Superior temporal gyrus (tissue), 1 donor: Measurements from ENCODE around the gene PAN3.

Source experiments
- DNase-seq: peaks from one replicate; pipeline ENCODE4 v3.0.0-alpha.2; 2016; ENCODE audit errors: extremely low spot score

PAN3 gene

DNA sequence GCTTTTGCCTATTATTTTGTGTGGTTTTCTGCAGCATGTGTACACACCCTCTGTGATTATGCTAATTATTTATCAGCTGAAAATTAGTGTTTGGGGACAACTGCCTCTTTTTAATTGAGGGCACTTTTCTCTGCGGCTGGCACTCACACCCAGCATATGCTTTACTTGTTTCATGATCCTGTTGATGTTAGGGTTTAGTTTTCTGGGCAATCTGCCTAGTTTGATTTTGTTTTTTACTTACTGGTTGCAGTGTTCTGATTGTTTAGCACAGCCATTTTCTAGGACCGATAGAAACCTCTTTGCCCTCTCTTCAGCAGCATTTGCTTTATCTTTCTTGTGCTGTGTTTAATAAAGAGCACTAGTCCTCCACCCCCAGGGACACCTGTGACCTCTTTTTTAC, 161.6 kb downstream of the PAN3 start:
- DNase-seq = peak; percentile 19

- no peak for DNase-seq
These were observed 163.5 kb downstream of the PAN3 start for GRCh38 chr13:28301839-28302238.

GRCh38 chr13:28306325-28306724, 168.0 kb downstream of the PAN3 start:
- no peak for DNase-seq

- no peak for DNase-seq
These were observed 175.2 kb downstream of the PAN3 start for GRCh38 chr13:28313579-28313978.

- DNase-seq = no peak
These were observed 176.5 kb downstream of the PAN3 start for GRCh38 chr13:28314879-28315278.

DNA sequence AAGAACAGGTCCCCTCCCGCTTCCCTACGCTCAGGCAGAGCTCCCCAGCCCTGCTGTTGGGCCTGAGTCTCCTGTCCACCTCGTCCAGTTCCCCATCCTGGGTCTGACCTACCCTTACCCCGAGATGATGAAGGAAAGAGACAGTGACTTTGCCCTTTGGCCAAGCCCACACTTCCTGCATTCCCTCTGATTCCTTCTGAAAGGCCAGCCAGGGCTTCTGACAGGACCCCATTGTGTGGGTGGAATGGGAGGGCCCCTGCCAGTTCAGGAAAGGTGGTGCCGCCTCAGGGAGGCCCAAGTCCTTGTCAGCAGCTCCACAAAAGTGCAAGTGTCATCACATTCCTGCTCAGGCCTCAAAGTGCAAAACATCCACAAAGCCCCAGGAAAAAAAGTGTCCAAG, 177.8 kb downstream of the PAN3 start:
- no peak for DNase-seq

- no peak for DNase-seq
These were observed 178.5 kb downstream of the PAN3 start for GRCh38 chr13:28316836-28317235.

- DNase-seq = no peak
These were observed 180.2 kb downstream of the PAN3 start for GRCh38 chr13:28318496-28318895.

DNA sequence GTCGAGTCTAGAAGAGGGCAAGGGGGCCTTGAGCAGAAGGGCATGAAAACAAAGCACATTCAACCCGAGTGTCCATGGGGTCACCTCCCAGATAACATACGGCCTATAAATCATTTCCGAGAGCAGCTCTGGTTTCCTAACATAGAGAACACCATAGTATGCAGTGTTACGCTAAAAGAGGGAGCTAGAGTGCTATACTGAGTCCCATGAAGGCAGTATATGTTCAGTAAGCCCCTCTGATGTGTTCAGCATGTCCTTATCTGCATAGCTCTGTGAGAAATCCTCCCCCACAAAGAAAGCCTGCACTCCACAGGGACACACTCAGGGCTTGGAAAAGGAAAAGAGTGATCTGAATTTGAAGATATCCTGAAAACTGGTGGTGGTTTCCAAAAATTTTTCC, 181.2 kb downstream of the PAN3 start:
- DNase-seq = no peak

GRCh38 chr13:28320209-28320608, 181.9 kb downstream of the PAN3 start:
- DNase-seq = no peak

DNA sequence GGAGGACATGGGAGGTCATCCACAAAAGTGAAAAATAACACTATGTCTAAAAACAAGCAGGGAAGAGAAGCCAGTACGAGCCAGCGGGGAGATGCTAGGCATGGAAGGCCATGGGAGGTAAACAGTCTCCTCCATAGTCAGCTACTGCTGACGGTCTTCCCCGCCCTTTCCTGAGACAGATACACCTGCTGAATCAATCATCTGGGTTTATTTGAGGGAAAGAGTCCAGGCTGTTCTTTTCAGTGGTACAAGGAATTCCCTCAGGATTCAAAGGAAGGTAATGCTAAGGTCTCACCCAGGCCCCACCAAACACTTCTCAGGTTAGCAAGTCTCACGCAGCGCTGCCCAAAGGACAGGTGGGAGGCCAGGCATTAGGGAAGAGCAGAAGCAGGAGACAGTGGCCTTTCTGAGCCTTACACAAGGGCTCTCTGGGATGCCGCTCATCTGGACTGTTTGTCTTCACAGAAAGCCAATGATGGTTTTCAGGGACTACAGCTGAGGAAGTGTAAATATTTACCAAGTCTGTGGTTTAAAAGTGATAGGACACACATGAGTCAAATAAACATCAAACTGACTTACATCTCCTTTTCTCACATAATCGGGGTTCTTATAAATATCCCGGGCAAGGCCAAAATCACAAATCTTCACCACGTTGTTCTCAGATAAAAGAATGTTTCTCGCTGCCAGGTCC, 182.7 kb downstream of the PAN3 start:
- no peak for DNase-seq

GRCh38 chr13:28321756-28322155, 183.4 kb downstream of the PAN3 start:
- no peak for DNase-seq

DNA sequence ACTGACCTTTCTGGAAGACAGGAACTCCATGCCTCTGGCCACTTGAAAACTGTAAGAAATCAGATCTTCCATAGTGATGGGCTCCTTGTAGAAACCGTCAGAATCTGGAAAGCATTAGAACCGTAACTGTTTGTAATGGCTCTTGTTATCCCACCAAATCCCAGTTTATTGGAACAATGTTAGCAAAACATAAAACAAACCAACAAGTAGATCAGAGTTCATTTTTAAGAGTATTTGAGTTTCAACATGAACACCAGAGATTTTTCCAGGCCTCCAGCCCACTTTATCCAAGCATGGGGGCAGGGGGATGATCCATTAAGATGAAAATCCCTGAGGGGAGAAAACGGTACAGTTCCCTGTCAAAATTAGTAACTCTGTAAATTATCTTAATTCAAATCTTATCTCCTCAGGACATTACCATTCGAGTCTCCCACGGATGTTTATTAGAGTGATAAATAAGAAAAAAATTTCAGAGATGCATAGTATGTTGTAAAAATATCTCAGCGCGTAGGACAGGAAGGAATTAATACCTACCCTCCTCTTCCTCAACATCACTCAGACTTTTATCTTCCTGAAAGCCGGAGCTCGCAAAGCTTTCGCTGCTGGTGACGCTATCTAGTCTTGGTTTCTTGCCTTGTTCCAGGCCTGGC, 184.0 kb downstream of the PAN3 start:
- no peak for DNase-seq

- peak; percentile 70 for DNase-seq
These were observed 185.9 kb downstream of the PAN3 start for GRCh38 chr13:28324181-28324789.

- no peak for DNase-seq
These were observed 186.7 kb downstream of the PAN3 start for GRCh38 chr13:28325022-28325421.

- no peak for DNase-seq
These were observed 187.7 kb downstream of the PAN3 start for GRCh38 chr13:28326056-28326455.

DNA sequence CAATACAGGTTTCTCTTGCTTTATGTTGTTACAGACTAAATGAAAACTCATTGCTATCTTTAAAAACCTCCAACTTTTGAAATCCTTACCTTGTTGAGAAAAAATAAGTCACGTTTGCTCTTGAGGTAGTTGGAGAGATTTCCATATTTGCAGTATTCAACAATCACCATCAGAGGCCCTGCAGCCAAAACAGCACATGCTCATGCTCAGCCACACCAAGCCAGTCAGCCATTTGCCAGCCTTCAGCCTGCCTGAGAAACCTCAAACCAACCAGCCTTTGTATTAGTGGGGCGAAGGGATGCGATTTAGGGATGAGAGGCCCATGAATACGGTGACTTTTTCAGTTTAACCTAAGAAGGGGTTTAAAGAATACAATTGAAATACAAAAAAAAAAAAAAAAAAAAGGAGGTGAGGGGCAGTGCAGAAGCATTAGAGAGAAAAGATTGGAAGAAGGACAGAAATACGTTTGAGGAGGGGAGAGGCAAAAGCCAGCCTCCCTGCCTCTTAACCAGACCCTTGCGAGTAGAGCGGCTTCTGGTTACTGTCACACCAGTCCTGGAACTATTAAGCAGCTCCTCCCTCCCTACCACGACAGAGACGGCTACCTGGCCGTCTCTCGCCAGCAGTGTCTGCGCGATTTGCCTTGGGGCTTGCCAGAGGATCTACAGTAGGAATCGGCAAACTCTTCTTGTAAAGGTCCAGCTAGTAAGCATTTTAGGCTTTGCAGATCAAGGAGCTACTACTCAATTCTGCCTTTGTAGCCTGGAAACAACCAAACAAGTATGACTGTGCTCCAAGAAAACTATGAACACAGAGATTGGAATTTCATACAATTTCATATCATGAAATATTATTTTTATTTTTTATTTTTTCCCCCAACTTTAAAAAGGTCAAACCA, 189.3 kb downstream of the PAN3 start:
- no peak for DNase-seq

DNA sequence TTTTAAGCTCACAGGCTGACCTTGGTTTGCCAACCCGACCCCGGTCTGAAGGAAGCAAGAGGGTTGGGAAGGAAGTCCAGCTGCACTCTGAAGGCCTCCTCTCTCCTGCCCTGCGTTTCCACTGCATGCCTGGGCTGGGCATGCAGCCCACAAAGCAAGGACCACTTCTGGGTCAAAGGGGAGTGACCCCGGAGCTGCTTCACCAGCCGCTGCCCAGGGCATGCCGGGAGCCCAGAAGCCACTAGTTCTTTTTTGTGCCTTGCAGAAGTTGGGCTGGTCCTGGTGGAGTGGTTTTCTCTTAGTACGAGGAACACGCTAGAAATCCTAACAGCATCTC, 189.9 kb downstream of the PAN3 start:
- DNase-seq = no peak

GRCh38 chr13:28329395-28330158, 191.2 kb downstream of the PAN3 start:
- no peak for DNase-seq

- DNase-seq = no peak
These were observed 195.0 kb downstream of the PAN3 start for GRCh38 chr13:28333204-28333881.

- no peak for DNase-seq
These were observed 197.9 kb downstream of the PAN3 start for GRCh38 chr13:28336193-28336657.
